Right atrium auricular region (tissue), 2 donors: ENCODE measurements around the gene NEUROD2. TPM values are rescaled to one million over a fixed set of nuclear protein-coding genes. Genes with fewer than 3 reads are reported as not detected.

Source experiments
- DNase-seq: peaks from one replicate; pipeline ENCODE4 v3.0.0-alpha.2; 2019; ENCODE audit warnings: low spot score
- H3K27ac ChIP-seq, 2 donors: fragments of 200-600 bp; sonication (generic); 1 replicate in 1 of 2; 2 replicates in 1 of 2; pipeline ENCODE4 v1.5.1; 2016 to 2019
- H3K27me3 ChIP-seq, 2 donors: fragments of 200-600 bp; sonication (generic); one replicate each; pipeline versions ENCODE4 v1.5.1 to v1.6.0; 2017 to 2019
- H3K36me3 ChIP-seq: fragments of 200-600 bp; sonication (generic); one replicate; pipeline ENCODE4 v1.5.1; 2016
- H3K4me1 ChIP-seq, 2 donors: fragments of 200-600 bp; sonication (generic); one replicate each; pipeline versions ENCODE4 v1.5.1 to v1.6.0; 2017 to 2019
- H3K4me3 ChIP-seq, 2 donors: fragments of 200-600 bp; sonication (generic); 1 replicate in 1 of 2; 2 replicates in 1 of 2; pipeline ENCODE4 v1.5.1; 2017 to 2019; ENCODE audit warnings: mild to moderate bottlenecking in 1 of 2, moderate library complexity in 1 of 2
- H3K9me3 ChIP-seq, 2 donors: fragments of 200-600 bp; sonication (generic); one replicate each; pipeline ENCODE4 v1.5.1; 2019
- total RNA-seq, 2 donors: library from RNA; depleted of rRNA; stranded (reverse); fragments of >200 nt; gene quantifications; one replicate each; pipeline ENCODE4 v1.1.0, GENCODE V29; 2016
- TF ChIP-seq, protein P1 (sequence below), 2 donors: fragments of 200-600 bp; sonication (generic); IDR thresholded peaks; one replicate each; pipeline ENCODE4 v1.5.1; 2019; ENCODE audit warnings: antibody characterized with exemption in 2 of 2

The NEUROD2 gene
- total RNA-seq, 2 donors from 2014 or later: not detected

DNA sequence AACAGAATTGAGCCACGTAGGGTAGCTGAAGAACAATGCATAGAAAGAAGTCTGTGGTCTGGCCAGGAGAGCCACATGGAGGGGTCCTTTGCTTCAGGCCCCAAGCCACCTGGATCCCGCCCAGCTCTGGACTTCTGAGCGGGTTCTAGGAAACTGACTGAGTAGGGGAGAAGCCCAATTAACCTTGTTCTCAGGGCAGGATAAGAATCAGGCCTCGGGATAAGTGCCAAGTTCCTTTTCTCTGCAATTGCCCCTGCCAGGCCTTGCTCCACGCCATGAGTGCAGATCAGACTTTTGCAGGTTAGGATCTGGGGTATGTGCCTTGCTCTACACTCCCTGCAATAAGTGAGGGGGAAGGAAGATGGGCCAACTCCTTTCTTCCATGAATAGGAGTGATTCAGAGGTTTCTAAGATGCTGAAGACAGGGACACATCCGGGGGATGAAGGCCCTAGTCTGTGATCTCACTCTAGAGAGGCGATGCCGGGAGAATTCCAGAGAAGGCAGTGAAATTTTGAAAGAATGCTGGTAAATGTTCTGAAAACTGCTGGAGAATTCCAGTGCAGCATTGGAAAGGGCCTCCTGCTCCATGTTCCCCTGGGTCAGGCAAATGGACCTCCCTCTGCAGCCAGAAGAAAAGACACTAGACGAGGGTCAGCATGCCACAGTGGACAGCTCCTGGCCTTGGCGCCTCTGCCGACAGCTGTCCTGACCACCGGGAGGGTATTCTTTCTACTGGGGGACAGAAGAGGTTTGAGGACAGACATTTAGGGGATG lies 5.8 kb downstream of the NEUROD2 start:
- H3K4me1 ChIP-seq: peaks cover 0 to 54% of the 10 kb centered on the region in 2 donors
- H3K27me3 ChIP-seq: peaks cover 63 to 81% of the 10 kb centered on the region in 2 donors
- no peaks in the 10 kb centered on the region for H3K9me3 ChIP-seq
- no peak overlapping the region for H3K4me3 ChIP-seq
- DNase-seq: no peak
- no peaks in the 10 kb centered on the region for H3K36me3 ChIP-seq
- H3K27ac ChIP-seq: no peak overlapping the region
- TF ChIP-seq, protein P1, sequence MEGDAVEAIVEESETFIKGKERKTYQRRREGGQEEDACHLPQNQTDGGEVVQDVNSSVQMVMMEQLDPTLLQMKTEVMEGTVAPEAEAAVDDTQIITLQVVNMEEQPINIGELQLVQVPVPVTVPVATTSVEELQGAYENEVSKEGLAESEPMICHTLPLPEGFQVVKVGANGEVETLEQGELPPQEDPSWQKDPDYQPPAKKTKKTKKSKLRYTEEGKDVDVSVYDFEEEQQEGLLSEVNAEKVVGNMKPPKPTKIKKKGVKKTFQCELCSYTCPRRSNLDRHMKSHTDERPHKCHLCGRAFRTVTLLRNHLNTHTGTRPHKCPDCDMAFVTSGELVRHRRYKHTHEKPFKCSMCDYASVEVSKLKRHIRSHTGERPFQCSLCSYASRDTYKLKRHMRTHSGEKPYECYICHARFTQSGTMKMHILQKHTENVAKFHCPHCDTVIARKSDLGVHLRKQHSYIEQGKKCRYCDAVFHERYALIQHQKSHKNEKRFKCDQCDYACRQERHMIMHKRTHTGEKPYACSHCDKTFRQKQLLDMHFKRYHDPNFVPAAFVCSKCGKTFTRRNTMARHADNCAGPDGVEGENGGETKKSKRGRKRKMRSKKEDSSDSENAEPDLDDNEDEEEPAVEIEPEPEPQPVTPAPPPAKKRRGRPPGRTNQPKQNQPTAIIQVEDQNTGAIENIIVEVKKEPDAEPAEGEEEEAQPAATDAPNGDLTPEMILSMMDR (IDR thresholded peaks at IDR 0.05): no peak

DNA sequence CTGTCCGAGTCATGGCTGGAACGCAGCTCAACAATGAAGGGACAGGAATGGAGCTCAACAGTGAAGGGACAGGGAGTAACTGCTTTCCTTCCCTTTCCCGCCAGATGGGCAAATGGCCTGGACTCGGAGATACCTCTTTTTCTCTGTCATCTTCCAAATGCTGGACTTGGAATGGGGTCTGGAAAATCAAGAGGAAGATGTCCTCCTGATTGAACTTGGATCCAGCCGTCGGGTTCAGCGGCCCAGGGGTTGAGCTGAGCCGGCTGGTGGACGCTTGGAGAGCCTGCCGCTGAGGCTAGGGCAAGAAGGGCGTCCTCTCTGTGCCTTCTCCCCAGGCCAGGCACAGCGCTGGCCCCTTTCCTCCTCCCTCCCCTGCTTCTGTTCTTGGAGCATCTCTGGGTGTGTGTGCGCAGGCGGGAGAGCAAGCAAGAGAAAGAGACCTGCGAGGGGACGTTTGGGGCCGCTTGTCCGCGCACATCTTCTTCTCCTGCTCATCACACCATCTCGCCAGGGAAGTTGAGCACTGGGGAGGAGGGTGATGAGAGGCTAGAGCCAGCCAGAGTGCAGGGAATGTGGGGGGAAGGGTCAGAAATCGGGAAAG lies 6.6 kb downstream of the NEUROD2 start:
- no peaks in the 10 kb centered on the region for H3K36me3 ChIP-seq
- no peak for DNase-seq
- TF ChIP-seq, protein P1 (IDR thresholded peaks at IDR 0.05): no peak
- no peaks in the 10 kb centered on the region for H3K9me3 ChIP-seq
- H3K4me1 ChIP-seq: peaks cover 0 to 47% of the 10 kb centered on the region in 2 donors
- H3K27ac ChIP-seq: no peak overlapping the region
- H3K27me3 ChIP-seq: peaks cover 57 to 81% of the 10 kb centered on the region in 2 donors
- H3K4me3 ChIP-seq: no peak overlapping the region

DNA sequence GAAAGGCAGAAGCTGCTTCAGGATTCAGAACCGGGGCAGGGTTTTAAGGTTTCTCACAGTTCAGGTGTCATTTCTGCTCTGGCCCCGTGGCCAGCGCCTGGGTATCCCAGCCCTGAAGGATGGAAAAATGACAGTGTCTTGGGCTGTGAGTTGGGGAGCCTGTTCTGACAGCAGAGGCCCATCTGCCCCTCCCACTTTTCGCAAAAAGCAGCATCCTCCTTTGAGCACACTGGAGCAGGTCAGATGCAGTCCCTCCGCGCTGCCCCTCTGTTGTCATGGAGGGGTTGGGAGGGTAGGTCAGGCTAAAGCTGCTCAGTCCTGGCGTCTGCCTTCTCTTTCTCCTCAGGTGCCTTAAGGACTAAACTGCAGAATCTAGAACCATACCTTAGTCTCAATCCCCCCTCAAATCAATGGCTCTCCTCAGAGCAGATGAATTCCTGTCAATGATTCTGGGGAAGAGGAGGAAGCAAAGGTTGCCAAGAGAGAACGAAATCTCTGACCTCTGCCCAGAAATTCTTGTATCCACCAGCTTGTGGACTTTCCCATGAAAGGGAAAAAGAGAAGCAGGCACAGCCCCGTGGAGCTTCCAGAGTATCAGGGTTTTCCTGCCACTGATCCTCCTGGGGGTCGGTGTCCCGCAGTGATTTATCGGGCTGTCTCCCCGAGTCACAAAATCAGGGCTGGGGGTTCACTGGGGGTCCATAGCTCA lies 7.3 kb downstream of the NEUROD2 start:
- Histone ChIP-seq H3K4me3 (no peak overlapping the region), H3K27ac (no peak overlapping the region), H3K36me3 (no peaks in the 10 kb centered on the region), H3K4me1 (peaks cover 0 to 40% of the 10 kb centered on the region in 2 donors), H3K27me3 (peaks cover 53 to 80% of the 10 kb centered on the region in 2 donors), H3K9me3 (no peaks in the 10 kb centered on the region)
- TF ChIP-seq, protein P1 (IDR thresholded peaks at IDR 0.05): no peak
- DNase-seq: no peak

DNA sequence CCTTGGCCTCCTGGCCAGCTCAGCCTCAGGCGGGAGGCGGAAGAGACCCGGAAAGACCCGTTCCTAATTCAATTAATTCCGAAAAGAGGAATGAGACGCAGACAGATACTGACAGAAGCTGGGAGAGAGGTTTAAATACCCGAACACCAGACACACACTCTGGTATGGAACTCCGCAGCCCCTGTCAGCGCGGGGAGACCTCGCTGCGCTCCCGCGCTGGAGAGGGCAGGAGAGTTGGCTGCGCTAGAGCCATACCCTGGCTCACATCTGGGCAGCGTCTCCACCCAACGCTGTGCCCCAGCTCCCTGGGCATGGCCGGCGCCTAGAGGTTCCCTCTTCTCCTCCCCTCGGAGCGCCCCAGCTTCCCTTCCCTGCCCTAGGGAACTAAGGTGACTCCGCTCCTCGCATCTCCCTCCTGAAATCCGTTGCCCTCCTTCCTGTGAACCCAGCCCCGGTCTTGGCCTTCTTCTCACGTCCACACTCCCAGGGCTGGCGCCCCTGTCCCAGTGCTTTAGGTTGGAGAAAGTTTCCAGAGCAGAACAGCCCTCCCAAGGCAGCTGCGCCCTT lies 8.0 kb downstream of the NEUROD2 start:
- H3K36me3 ChIP-seq: no peaks in the 10 kb centered on the region
- TF ChIP-seq, protein P1 (IDR thresholded peaks at IDR 0.05): no peak
- peaks cover 0 to 33% of the 10 kb centered on the region in 2 donors for H3K4me1 ChIP-seq
- no peak overlapping the region for H3K4me3 ChIP-seq
- no peak overlapping the region for H3K27ac ChIP-seq
- no peaks in the 10 kb centered on the region for H3K9me3 ChIP-seq
- no peak for DNase-seq
- peaks cover 53 to 73% of the 10 kb centered on the region in 2 donors for H3K27me3 ChIP-seq

DNA sequence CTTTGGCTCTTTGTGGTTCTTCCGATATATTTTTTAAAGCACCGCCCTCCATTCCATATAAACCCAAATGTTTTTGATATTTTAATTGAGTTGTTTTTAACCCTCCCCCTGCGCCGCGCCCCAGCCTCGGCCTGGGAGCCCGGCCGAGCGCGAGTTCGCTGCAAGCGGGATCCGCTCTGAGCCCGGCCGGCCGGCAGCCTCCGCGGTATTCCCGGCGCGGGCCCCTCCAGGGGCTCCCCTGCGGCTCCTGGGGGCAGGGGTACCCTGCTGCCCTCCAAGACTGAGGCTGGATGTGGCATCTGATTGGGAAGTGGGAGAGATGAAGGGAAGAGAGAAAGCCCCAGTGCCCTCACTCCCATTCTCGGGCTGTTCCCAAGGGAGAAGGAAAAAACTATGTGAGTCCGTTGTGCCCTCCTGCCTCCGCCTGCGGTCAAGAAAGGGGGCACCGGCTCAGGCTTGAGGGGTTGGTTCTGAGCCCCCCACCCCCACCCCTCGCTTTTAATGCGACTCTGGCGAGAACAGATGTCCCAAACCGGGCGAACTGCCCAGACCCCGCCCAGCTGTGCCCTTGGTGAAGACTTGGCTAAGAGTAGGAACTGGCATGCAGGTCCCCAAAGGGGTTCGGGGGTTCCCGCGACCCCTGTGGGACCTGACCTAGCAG lies 8.6 kb downstream of the NEUROD2 start:
- Histone ChIP-seq H3K36me3 (no peaks in the 10 kb centered on the region), H3K9me3 (no peaks in the 10 kb centered on the region), H3K27ac (no peak overlapping the region), H3K4me1 (peaks cover 0 to 29% of the 10 kb centered on the region in 2 donors), H3K27me3 (peaks cover 50 to 70% of the 10 kb centered on the region in 2 donors), H3K4me3 (no peak overlapping the region)
- TF ChIP-seq, protein P1 (IDR thresholded peaks at IDR 0.05): no peak
- DNase-seq: no peak
